ENCODE measurements around the gene DGKG. TPM values are rescaled to one million over a fixed set of nuclear protein-coding genes. Genes with fewer than 3 reads are reported as not detected.

The DGKG gene
- 1 to 10 TPM; 1.1 to 9.5 (median 1.7) TPM for total RNA-seq

DNA sequence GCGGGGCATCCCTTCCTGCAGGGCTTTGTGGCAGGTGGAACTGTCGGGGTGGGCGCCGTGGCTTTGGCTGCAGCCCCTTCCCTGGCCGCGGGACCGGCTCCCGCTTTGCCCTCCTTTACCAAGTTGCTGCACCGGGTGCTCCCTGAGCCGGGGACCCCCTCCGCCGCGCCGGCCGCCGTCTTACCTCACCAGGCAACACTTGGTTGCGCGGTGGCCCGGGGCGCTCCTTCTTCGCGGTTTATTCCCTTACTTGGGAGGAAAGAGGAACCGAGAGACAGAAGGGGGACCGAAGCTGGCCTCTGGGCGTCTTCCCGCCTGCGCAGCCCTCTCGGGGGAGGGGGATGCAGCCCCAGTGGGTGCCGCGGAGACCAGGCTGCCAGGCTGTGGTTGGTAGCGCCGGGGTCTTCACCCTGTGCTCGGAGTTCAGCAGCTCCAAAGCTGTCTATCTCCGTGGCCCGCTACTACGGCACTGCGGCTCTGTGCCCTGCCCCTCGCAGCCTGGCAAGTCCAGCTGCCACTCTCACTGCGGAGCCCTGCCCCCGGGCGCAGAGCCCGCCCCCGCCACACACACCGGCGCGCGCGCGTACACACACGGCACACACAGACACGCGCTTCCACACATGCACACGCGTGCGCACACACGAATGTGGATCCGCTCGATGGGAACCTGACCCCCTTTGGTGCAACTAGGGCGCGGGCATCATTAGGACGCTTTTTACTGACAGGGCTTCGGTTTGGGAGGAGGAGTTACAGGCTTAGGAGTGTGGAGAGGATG is at the start of gene DGKG:
Gene DGKG, minus strand, starts transcription at position 473 of the 775 bp plus-strand sequence. CDS start 41,775 bp downstream, outside the sequence.
- intact Hi-C loops (cut with DNase I; ENCODE audit: low total_unique reads): no loop called here
- TF ChIP-seq POLR2A (IDR thresholded peaks at IDR 0.05): no peak
- TF ChIP-seq, protein P1, sequence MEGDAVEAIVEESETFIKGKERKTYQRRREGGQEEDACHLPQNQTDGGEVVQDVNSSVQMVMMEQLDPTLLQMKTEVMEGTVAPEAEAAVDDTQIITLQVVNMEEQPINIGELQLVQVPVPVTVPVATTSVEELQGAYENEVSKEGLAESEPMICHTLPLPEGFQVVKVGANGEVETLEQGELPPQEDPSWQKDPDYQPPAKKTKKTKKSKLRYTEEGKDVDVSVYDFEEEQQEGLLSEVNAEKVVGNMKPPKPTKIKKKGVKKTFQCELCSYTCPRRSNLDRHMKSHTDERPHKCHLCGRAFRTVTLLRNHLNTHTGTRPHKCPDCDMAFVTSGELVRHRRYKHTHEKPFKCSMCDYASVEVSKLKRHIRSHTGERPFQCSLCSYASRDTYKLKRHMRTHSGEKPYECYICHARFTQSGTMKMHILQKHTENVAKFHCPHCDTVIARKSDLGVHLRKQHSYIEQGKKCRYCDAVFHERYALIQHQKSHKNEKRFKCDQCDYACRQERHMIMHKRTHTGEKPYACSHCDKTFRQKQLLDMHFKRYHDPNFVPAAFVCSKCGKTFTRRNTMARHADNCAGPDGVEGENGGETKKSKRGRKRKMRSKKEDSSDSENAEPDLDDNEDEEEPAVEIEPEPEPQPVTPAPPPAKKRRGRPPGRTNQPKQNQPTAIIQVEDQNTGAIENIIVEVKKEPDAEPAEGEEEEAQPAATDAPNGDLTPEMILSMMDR (IDR thresholded peaks at IDR 0.05): no peak
- 0 to 2% methylated on average over 23 to 29 of the region's 62 CpGs for WGBS, 2 donors
- peak within 1 kb of the TSS; percentile 31 for H3K4me3 ChIP-seq (ENCODE audit: low read depth, poor library complexity, severe bottlenecking)
- DNase-seq (ENCODE audit: low spot score in 2 of 2): no peak

DNA sequence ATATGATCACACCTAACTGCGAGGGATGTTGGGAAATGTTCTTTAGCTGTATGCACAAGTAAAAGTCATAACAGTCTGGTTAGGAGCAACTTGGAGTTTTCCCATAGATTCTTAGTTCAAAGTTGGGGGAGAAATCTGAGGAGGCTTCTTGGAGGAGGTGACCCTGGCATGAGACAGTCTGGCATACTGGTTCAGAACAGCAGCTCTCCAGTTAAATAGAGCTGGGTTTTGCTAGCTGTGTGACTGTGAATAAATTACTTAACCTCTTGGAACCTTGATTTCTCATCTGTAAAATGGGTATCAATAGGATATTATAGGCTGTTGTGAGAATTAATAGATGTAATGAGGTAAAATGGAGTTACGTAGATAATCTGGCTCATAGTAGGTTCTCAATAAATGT is 49.1 kb upstream of the DGKG start:
- no peak for DNase-seq (ENCODE audit: low spot score in 2 of 2)
- intact Hi-C loops (cut with DNase I; ENCODE audit: low total_unique reads): no loop called here
- 91 to 98% methylated on average over 2 of the region's 2 CpGs for WGBS, 2 donors
- H3K4me3 ChIP-seq (ENCODE audit: low read depth, poor library complexity, severe bottlenecking): no peak overlapping the region
- TF ChIP-seq, protein P1 (IDR thresholded peaks at IDR 0.05): no peak
- no peak for TF ChIP-seq POLR2A (IDR thresholded peaks at IDR 0.05)

DNA sequence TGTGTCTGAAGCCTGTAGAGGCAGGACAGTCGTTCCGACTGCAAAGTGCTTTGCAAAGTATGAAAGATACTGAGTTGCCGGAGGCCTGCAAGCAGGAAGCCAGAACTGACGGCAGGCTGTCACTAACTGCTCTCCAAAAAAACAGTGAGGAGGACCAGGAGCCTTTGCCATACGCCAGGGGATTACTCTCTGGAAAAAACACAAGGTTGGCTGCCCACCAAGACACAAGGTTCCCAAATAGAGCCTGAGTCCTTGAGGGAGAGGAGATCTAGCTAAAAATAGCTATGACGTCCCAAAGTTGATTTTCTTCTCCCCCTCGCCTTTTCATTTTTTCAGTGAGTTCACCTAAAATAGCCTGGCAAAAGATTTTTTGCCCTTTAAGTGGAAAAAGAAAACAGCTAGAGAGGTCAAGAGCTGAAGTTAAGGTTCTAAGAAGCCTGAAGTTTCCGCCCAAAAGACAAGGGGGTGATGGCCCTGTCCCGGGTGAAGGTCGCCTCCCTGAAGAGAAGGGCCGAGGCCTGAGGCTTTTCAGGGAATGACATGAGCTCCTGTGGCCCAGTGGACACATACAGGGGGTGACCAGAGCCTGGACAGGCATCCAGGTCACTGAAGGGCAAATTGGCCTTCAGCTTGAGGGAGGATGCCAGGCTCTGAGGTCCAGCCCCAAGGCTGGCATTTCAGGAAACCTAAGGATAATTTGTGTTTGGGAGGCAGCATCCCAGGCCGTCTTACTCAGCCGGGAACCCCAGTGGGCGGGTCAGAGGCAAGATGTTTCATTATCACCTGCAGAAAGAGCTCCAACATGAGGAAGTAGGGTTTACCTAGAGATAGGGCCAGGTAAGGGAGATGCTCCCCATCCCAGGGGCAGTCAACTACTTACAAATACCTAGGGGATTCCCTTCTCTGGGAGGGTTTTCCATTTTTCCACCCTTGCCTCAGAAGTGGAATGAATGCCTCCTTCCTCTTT is 44.9 kb upstream of the DGKG start:
- intact Hi-C loops (cut with DNase I; ENCODE audit: low total_unique reads): no loop called here
- 76 to 78% methylated on average over 14 of the region's 14 CpGs for WGBS, 2 donors
- TF ChIP-seq POLR2A (IDR thresholded peaks at IDR 0.05): no peak
- TF ChIP-seq, protein P1 (IDR thresholded peaks at IDR 0.05): no peak
- no peak overlapping the region for H3K4me3 ChIP-seq (ENCODE audit: low read depth, poor library complexity, severe bottlenecking)
- peak in 1 of 2 donors; percentile 80 for DNase-seq (ENCODE audit: low spot score in 2 of 2)

DNA sequence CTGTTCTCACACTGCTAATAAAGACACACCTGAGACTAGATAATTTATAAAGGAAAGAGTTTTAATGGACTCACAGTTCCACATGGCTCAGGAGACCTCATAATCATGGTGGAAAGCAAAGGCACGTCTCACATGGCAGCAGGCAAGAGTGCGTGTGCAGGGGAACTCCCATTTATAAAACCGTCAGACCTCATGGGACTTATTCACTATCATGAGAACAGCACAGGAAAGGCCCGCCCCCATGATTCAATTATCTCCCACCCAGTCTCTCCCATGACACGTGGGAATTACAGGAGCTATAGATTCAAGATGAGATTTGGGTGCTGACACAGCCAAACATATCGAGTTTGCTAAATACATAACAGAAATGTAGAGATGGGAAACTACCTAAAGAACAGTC is 39.5 kb upstream of the DGKG start:
- no peak overlapping the region for H3K4me3 ChIP-seq (ENCODE audit: low read depth, poor library complexity, severe bottlenecking)
- WGBS, 2 donors: 65 to 74% methylated on average over 6 of the region's 6 CpGs
- DNase-seq (ENCODE audit: low spot score in 2 of 2): peak in 1 of 2 donors; percentile 20
- intact Hi-C loops (cut with DNase I; ENCODE audit: low total_unique reads): no loop called here
- TF ChIP-seq, protein P1 (IDR thresholded peaks at IDR 0.05): no peak
- no peak for TF ChIP-seq POLR2A (IDR thresholded peaks at IDR 0.05)

DNA sequence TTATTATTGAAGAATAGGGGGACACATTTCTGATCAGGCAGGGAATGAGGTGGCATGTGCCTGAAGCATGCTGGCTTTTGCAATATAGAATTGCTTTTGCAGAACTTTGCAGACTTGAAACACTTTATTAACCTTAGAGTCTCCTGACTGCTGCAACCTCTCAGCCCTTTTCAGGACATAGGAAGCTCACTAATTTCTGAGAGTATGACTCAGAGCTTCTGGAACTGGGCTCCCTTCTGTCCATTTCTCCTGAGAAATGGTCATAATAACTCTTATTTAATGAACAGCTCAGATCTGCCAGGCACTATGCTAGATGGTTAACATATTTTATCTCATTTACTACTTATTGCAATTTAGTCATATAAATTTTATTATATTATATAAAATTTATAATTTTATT is 38.6 kb upstream of the DGKG start:
- no peak overlapping the region for H3K4me3 ChIP-seq (ENCODE audit: low read depth, poor library complexity, severe bottlenecking)
- TF ChIP-seq, protein P1 (IDR thresholded peaks at IDR 0.05): no peak
- no peak for TF ChIP-seq POLR2A (IDR thresholded peaks at IDR 0.05)
- intact Hi-C loops (cut with DNase I; ENCODE audit: low total_unique reads): no loop called here
- DNase-seq (ENCODE audit: low spot score in 2 of 2): no peak

All from lower leg skin (tissue), 4 donors.